SK-N-SH (cell line): Measurements from ENCODE around the gene COL4A2. TPM values are rescaled to one million over a fixed set of nuclear protein-coding genes. Genes with fewer than 3 reads are reported as not detected.

Experiments
- CTCF ChIA-PET: fragments of 300-600, 350-600 bp; formaldehyde crosslinking; extraction: SDS; loops from one replicate; lab custom pipeline; 2021; lab: Yijun Ruan, JAX
- POLR2A ChIA-PET: fragments of 350-600 bp; sonication (Branson Sonifier 250); formaldehyde crosslinking; extraction: SDS; loops from one replicate; lab custom pipeline; 2020; ENCODE audit warnings: antibody characterized with exemption, inconsistent platforms; lab: Yijun Ruan, JAX
- DNase-seq: peaks from one replicate; pipeline ENCODE4 v3.0.0; 2012
- H2AFZ ChIP-seq: fragments of 200-600 bp; sonication (generic); 2 replicates; pipeline ENCODE4 v1.8.1; 2016; ENCODE audit warnings: antibody characterized with exemption, mild to moderate bottlenecking, low read depth
- H3F3A ChIP-seq: fragments of 200-600 bp; sonication (generic); replicated peaks from 2 replicates; pipeline ENCODE3; 2016; ENCODE audit warnings: antibody characterized with exemption, mild to moderate bottlenecking; ENCODE audit not compliant: insufficient read depth
- H3K27ac ChIP-seq, 2 experiments: fragments of 200-500 bp in 1 of 2; fragments of 200-600 bp in 1 of 2; sonication (Bioruptor generic) in 1 of 2; sonication (generic), shearing (Covaris generic) in 1 of 2; 2 replicates each; pipeline versions ENCODE4 v1.5.1 to v1.6.1; 2014 to 2016; ENCODE audit warnings: low read depth in 2 of 2, inconsistent platforms in 1 of 2, low read length in 1 of 2, mild to moderate bottlenecking in 1 of 2, mixed read lengths in 1 of 2
- H3K27me3 ChIP-seq: fragments of 200-600 bp; sonication (generic), shearing (Covaris generic); 2 replicates; pipeline ENCODE4 v1.6.1; 2016; ENCODE audit warnings: mixed run types; ENCODE audit not compliant: insufficient read depth
- H3K36me3 ChIP-seq, 2 experiments: fragments of 200-500 bp in 1 of 2; fragments of 200-600 bp in 1 of 2; sonication (Bioruptor generic) in 1 of 2; sonication (generic) in 1 of 2; replicated peaks in 1 of 2; 2 replicates each; pipeline versions ENCODE3 to v1.5.1; 2014 to 2016; ENCODE audit warnings: low read length in 1 of 2, mild to moderate bottlenecking in 1 of 2; ENCODE audit not compliant: insufficient read depth in 2 of 2, control insufficient read depth in 1 of 2
- H3K4me1 ChIP-seq, 2 experiments: fragments of 200-500 bp in 1 of 2; fragments of 200-600 bp in 1 of 2; sonication (Bioruptor generic) in 1 of 2; sonication (generic), shearing (Covaris generic) in 1 of 2; 2 replicates each; pipeline versions ENCODE4 v1.5.1 to v1.6.1; 2014 to 2016; ENCODE audit warnings: low read depth in 1 of 2, low read length in 1 of 2, mixed run types in 1 of 2; ENCODE audit not compliant: insufficient read depth in 2 of 2, control insufficient read depth in 1 of 2
- H3K4me2 ChIP-seq: fragments of 200-600 bp; sonication (generic), shearing (Covaris generic); 2 replicates; pipeline ENCODE4 v1.6.1; 2017; ENCODE audit warnings: mixed run types
- H3K4me3 ChIP-seq, 2 experiments: fragments of 200-500 bp in 1 of 2; fragments of 200-600 bp in 1 of 2; sonication (Bioruptor generic) in 1 of 2; sonication (generic), shearing (Covaris generic) in 1 of 2; 2 replicates each; pipeline versions ENCODE4 v1.5.1 to v1.8.1; 2014 to 2016; ENCODE audit warnings: low read depth in 2 of 2, inconsistent platforms in 1 of 2, low read length in 1 of 2, mild to moderate bottlenecking in 1 of 2, mixed read lengths in 1 of 2, moderate library complexity in 1 of 2
- H3K79me2 ChIP-seq: fragments of 200-600 bp; sonication (generic); 2 replicates; pipeline ENCODE4 v1.8.1; 2017; ENCODE audit warnings: mild to moderate bottlenecking; ENCODE audit not compliant: insufficient read depth
- H3K9ac ChIP-seq: fragments of 200-600 bp; sonication (generic); 2 replicates; pipeline ENCODE4 v1.6.1; 2017; ENCODE audit warnings: mixed run types
- H3K9me2 ChIP-seq: fragments of 200-600 bp; sonication (generic); 2 replicates; pipeline ENCODE4 v1.6.1; 2017; ENCODE audit warnings: mixed run types
- H3K9me3 ChIP-seq: fragments of 200-600 bp; sonication (generic); 2 replicates; pipeline ENCODE4 v1.6.1; 2017; ENCODE audit warnings: mixed run types, mild to moderate bottlenecking, moderate library complexity
- H4K20me1 ChIP-seq: fragments of 200-600 bp; sonication (generic); 2 replicates; pipeline ENCODE4 v1.6.1; 2017; ENCODE audit warnings: mild to moderate bottlenecking, mixed run types; ENCODE audit not compliant: insufficient read depth
- CHD2 ChIP-seq: fragments of 150-350 bp; IDR thresholded peaks from 2 replicates; pipeline ENCODE4 v1.6.1; 2018; ENCODE audit warnings: low read length; ENCODE audit not compliant: partially characterized antibody
- EP300 ChIP-seq, 2 experiments: IDR thresholded peaks; 2 replicates each; pipeline versions ENCODE4 v1.4.0 to v1.6.1; 2012; ENCODE audit warnings: borderline replicate concordance in 1 of 2, low read depth in 1 of 2, low read length in 1 of 2
- FOSL2 ChIP-seq: IDR thresholded peaks from 2 replicates; pipeline ENCODE4 v1.4.0; 2012; ENCODE audit warnings: low read depth, mild to moderate bottlenecking, moderate library complexity, borderline replicate concordance
- FOXJ3 ChIP-seq: sonication (generic); formaldehyde crosslinking; IDR thresholded peaks from 2 replicates; pipeline ENCODE4 v1.5.1; 2020; ENCODE audit warnings: mild to moderate bottlenecking, missing genetic modification reagents
- GATA2 ChIP-seq: sonication (generic); formaldehyde crosslinking; IDR thresholded peaks from 2 replicates; pipeline ENCODE4 v1.5.0; 2020; ENCODE audit warnings: mild to moderate bottlenecking, missing genetic modification reagents
- MXI1 ChIP-seq: IDR thresholded peaks from 2 replicates; pipeline ENCODE4 v1.6.1; 2012; ENCODE audit warnings: mild to moderate bottlenecking, low read depth, low read length, improper control_type of control experiment
- NRF1 ChIP-seq: IDR thresholded peaks from 2 replicates; pipeline ENCODE4 v1.6.1; 2012; ENCODE audit warnings: low read depth, mild to moderate bottlenecking, low read length
- POLR2AphosphoS5 ChIP-seq: IDR thresholded peaks from 2 replicates; pipeline ENCODE4 v1.6.1; 2012; ENCODE audit warnings: low read depth, low read length
- RAD21 ChIP-seq: IDR thresholded peaks from 2 replicates; pipeline ENCODE4 v1.6.1; 2012; ENCODE audit warnings: mild to moderate bottlenecking, low read length
- RCOR1 ChIP-seq: fragments of 150-350 bp; IDR thresholded peaks from 2 replicates; pipeline ENCODE4 v1.6.1; 2017; ENCODE audit warnings: antibody characterized with exemption, low read length
- RFX5 ChIP-seq: IDR thresholded peaks from 2 replicates; pipeline ENCODE4 v1.6.1; 2012; ENCODE audit warnings: mild to moderate bottlenecking, improper control_type of control experiment, low read length
- RXRA ChIP-seq: IDR thresholded peaks from 2 replicates; pipeline ENCODE4 v1.4.0; 2012; ENCODE audit warnings: low read depth, mild to moderate bottlenecking, borderline replicate concordance
- SIN3A ChIP-seq: IDR thresholded peaks from 2 replicates; pipeline ENCODE4 v1.6.1; 2012; ENCODE audit warnings: low read depth, mild to moderate bottlenecking, low read length, moderate library complexity, borderline replicate concordance
- SMC3 ChIP-seq: IDR thresholded peaks from 2 replicates; pipeline ENCODE4 v1.6.1; 2012; ENCODE audit warnings: low read depth, low read length, improper control_type of control experiment
- TAF1 ChIP-seq: IDR thresholded peaks from 2 replicates; pipeline ENCODE4 v1.6.1; 2012; ENCODE audit warnings: low read depth, mild to moderate bottlenecking, low read length, moderate library complexity, borderline replicate concordance
- YY1 ChIP-seq: IDR thresholded peaks from 2 replicates; pipeline ENCODE4 v1.4.0; 2012; ENCODE audit warnings: low read depth, mild to moderate bottlenecking
- WGBS: methylation state at CpG from one replicate; pipeline ENCODE4 v1.1.6; 2017; ENCODE audit warnings: low lambda C conversion rate; 5-methylcytosine and 5-hydroxymethylcytosine counted together
- polyA plus RNA-seq, 3 experiments: library from polyadenylated mRNA; depleted of rRNA; stranded (reverse); fragments of >200 nt; gene quantifications; 2 replicates each; pipeline ENCODE4 v1.2.3, GENCODE V29; 2012
- TF ChIP-seq, protein P1 (sequence below): fragments of 150-350 bp; IDR thresholded peaks from 2 replicates; pipeline ENCODE4 v1.6.1; 2017; ENCODE audit warnings: antibody characterized with exemption, low read length, low read depth, borderline replicate concordance
- TF ChIP-seq, protein P2 (sequence below): IDR thresholded peaks from 2 replicates; pipeline ENCODE4 v1.4.0; 2012; ENCODE audit warnings: low read depth, borderline replicate concordance
- TF ChIP-seq, protein P3 (sequence below): IDR thresholded peaks from 2 replicates; pipeline ENCODE4 v1.4.0; 2012; ENCODE audit warnings: low read depth
- TF ChIP-seq, protein P4 (sequence below): fragments of 200-600 bp; sonication (generic); IDR thresholded peaks from 2 replicates; pipeline ENCODE4 v1.6.1; 2017; ENCODE audit warnings: antibody characterized with exemption, mild to moderate bottlenecking, moderate library complexity

The COL4A2 gene
- polyA plus RNA-seq, 1 of the 3 experiments (the other 2 are of a cell fraction): 137 TPM

- Histone ChIP-seq H3K4me1 (peaks cover 39 to 40% of the 10 kb centered on the region in 2 experiments; a peak in 3 of 4 replicates), H3K9me3 (no peaks in the 10 kb centered on the region), H4K20me1 (peaks cover 14% of the 10 kb centered on the region; the same call in 1 of the 2 replicates), H3K9ac (peak overlapping the region; percentile 88; the same call in 1 of the 2 replicates), H3K27ac (peak overlapping the region; percentile 66 to 79; a peak in 3 of 4 replicates), H3F3A (peaks cover 8% of the 10 kb centered on the region), H2AFZ (no peak overlapping the region), H3K36me3 (peaks cover 0 to 15% of the 10 kb centered on the region in 2 experiments), H3K4me2 (peak overlapping the region; percentile 98), H3K4me3 (peak overlapping the region; percentile 80 to 95; a peak in 3 of 4 replicates), H3K27me3 (no peaks in the 10 kb centered on the region), H3K9me2 (no peaks in the 10 kb centered on the region), H3K79me2 (peaks cover 100% of the 10 kb centered on the region)
- peak; percentile 20 for TF ChIP-seq CHD2
- TF ChIP-seq RCOR1: 0 out of 2 replicates have a peak, but pooled peaks have one; percentile 21
- TF ChIP-seq, protein P1, sequence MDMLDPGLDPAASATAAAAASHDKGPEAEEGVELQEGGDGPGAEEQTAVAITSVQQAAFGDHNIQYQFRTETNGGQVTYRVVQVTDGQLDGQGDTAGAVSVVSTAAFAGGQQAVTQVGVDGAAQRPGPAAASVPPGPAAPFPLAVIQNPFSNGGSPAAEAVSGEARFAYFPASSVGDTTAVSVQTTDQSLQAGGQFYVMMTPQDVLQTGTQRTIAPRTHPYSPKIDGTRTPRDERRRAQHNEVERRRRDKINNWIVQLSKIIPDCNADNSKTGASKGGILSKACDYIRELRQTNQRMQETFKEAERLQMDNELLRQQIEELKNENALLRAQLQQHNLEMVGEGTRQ: no peak
- TF ChIP-seq NRF1: no peak
- TF ChIP-seq RXRA: no peak
- TF ChIP-seq TAF1: no peak
- no peak for TF ChIP-seq FOXJ3 (CRISPR knock-in tag)
- no peak for TF ChIP-seq SIN3A
- TF ChIP-seq, protein P2, sequence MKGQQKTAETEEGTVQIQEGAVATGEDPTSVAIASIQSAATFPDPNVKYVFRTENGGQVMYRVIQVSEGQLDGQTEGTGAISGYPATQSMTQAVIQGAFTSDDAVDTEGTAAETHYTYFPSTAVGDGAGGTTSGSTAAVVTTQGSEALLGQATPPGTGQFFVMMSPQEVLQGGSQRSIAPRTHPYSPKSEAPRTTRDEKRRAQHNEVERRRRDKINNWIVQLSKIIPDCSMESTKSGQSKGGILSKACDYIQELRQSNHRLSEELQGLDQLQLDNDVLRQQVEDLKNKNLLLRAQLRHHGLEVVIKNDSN: no peak
- TF ChIP-seq, protein P3, sequence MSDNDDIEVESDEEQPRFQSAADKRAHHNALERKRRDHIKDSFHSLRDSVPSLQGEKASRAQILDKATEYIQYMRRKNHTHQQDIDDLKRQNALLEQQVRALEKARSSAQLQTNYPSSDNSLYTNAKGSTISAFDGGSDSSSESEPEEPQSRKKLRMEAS: no peak
- TF ChIP-seq GATA2 (CRISPR knock-in tag): peak; percentile 37; the same call in 1 of the 2 replicates
- no peak for TF ChIP-seq SMC3
- no peak for TF ChIP-seq YY1
- peak in 1 of 2 experiments; percentile 65; a peak in 1 of 4 replicates for TF ChIP-seq EP300 (IDR thresholded peaks at IDR 0.05; ENCODE audit: borderline replicate concordance in 1 of 2, low read depth in 1 of 2, low read length in 1 of 2)
- TF ChIP-seq MXI1: no peak
- no peak for TF ChIP-seq FOSL2
- TF ChIP-seq, protein P4, sequence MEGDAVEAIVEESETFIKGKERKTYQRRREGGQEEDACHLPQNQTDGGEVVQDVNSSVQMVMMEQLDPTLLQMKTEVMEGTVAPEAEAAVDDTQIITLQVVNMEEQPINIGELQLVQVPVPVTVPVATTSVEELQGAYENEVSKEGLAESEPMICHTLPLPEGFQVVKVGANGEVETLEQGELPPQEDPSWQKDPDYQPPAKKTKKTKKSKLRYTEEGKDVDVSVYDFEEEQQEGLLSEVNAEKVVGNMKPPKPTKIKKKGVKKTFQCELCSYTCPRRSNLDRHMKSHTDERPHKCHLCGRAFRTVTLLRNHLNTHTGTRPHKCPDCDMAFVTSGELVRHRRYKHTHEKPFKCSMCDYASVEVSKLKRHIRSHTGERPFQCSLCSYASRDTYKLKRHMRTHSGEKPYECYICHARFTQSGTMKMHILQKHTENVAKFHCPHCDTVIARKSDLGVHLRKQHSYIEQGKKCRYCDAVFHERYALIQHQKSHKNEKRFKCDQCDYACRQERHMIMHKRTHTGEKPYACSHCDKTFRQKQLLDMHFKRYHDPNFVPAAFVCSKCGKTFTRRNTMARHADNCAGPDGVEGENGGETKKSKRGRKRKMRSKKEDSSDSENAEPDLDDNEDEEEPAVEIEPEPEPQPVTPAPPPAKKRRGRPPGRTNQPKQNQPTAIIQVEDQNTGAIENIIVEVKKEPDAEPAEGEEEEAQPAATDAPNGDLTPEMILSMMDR: no peak
- no peak for TF ChIP-seq RFX5
- TF ChIP-seq RAD21: no peak
- TF ChIP-seq POLR2AphosphoS5: no peak
- ChIA-PET POLR2A (interaction anchor here (0.8 to 2.4 kb wide), 3 partner anchors 59 to 67 kb away, joined by 3 to 10 read pairs (median 3); no protein-coding TSS in a partner anchor), CTCF (interaction anchor here (0.8 to 4.1 kb wide), 10 partner anchors 9 to 151 kb away, joined by 3 to 15 read pairs (median 4); no protein-coding TSS in a partner anchor)
- WGBS: 49% methylated on average over 4 of the region's 4 CpGs
- DNase-seq: peak; percentile 55
These were observed 2.1 kb upstream of the COL4A2 start for GRCh38 chr13:110305001-110305400.
